HG03469 (cell line): Measurements from ENCODE around the gene STEAP3.

Experiments used
- ATAC-seq: cut with Tn5 transposase; IDR thresholded peaks from one replicate; pipeline ENCODE4 v1.9.1; 2021; ENCODE audit warnings: mild to moderate bottlenecking, moderate library complexity, moderate number of reproducible peaks; ENCODE audit not compliant: unreplicated experiment

STEAP3 gene

DNA sequence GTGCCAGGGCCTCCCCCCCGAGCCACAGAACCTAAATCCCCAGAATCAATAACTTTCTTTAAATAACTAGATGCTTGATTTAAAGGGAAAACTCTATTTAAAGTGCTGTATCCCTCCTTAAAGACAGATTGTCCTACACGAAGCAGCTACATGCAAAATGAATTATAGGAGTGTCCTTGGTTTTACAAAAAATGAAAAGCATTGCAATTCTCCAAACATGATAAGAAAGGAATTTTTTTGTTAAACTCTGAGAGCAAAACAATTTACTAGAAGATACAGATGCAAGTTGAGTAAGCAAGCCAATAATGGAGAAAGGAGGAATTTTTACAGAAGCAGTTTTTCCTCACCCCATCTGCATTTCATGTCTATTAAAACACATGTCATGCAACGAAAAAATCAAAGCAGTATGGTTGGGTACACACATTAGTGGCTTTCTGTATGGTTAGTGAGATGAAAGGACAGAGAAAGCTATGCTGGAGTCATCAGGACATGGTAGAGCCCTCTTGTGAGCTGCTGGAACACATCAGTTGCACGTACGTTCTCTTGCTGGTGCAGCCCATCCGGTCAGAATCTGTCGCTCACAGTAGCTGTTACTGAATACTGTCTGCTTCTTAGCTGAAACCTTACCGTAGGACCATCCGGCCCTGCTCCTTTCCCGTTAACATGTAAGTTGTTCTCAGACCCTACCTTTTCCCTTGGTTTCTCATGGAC lies 25.9 kb upstream of the STEAP3 start:
- no peak for ATAC-seq

DNA sequence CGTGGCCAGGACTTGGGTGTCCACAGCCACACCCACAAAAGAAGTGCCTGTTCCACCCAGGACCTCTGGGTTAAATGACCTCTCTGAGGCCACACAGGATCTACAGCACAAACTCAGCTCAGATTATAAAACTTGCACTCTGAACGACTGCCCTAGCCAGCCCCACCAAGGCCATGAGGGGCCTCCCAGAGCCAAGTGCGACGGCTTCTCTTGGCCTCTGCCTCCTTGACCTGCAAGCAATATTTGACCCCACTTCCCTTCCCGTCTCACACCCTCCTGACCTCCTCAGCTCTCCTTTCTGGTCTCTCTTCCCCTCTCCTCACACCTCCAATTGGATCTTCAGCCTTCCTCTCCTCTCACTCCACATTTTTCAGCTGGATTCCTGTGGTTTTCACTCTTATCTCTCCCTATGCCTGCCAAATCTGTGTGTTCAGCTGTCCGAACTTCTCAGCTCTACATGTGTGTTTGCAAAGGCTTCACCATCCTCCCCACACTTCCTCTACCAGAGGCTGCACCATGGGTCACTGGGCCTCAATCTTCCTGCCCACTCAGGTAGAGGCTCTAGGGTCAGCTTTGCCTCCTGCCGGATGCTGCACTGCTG lies 25.3 kb upstream of the STEAP3 start:
- no peak for ATAC-seq

DNA sequence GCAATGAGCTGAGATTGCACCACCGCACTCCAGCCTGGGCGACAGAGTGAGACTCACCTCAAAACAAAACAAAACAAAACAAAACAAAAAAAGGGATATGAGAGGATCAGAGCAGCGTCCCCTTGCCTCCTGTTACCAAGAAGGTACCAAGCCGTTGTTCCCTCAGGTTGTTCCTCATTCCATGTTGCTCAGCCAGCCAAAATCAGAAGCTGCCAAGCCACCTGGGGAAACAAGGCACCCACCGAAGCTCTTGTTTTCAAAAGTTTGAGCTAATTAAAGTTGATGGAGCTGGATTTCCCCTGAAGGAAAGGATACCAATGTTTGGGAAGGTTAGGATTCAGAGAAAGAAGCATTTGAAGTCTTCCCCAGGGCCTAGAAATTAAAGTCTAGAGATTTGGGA lies 21.8 kb upstream of the STEAP3 start:
- ATAC-seq, result no peak

DNA sequence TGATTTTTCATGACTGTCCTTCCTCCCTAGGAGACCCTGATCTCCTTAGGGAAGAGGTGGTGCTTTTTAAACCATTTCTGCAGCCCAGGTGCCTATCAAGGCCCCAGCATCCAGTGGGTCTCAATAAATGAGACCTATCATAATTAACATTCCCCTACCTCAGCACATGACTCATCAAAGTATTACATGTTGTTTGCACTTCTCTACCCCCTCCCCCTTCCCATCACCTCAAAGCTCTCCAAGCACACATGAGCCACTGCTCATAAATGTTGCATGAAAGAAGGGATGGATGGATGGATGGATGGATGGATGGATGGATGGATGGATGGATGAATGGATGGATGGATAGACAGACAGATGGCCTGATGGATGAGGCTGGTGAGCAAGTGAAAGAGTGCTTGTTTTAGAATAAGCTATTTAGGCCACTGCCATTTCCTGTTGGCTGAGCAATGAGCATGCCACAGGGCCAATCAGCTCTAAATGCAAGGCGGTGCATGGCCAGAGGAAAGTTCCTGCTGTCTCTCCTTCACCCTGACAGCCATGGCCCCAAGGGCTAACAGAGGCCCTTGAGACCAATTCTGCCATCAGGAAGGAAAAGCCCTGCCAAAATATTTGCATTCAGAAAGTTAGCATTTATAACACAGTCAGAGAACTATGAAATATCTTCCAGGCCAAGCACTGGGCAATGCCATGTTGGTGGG lies 20.9 kb upstream of the STEAP3 start:
- ATAC-seq, result no peak

DNA sequence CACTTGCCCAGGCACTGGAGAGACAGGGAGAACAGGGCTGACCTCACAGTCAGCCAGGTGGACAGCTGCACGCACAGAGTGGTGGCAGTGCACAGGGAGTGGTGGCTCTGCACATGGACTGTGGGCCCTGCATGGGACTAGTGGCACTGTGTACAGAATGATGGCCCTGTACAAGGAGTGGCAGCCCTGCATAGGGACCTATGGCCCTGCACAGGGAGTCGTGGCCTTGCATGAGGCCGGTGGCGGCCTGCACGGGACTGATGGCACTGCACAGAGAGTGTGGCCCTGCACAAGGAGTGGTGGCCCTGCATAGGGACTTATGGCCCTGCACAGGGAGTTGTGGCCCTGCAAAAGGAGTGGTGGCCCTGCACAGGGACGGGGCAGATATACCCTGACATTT lies 19.1 kb upstream of the STEAP3 start:
- ATAC-seq, result no peak

DNA sequence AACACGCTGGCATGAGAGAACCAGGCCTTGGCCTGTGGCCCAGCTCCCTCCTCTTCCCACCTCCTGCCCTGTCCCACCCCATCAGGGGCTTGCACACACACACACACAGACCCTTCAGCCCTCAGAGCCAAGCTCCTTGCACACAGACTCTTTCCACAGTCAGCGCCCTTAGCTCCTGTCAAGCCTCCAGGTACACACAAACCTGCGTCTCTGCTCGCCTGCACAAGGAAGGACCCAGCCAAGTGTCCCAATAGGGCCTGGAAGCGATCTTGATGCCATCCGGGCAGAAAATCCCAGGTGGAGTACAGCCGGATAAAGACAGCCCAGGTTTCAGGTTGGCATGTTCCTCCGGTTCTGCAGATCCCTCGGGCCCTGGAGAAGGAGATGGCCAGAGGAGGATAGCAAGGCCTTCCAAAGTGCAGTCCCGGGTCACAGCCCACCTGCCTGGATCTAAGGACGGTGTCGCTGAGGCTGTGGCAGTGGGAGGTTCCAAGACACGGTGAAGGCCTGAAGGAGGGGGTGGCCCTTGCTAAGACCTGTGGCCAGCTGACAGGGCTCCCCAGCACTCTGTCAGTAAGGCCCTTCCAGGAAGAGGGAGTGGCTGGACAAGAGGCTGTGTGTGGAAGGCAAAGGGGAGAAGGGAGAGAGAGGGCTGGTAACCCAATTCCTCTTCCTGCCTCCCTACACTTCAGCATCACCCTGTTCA lies 18.5 kb upstream of the STEAP3 start:
- ATAC-seq, result no peak

DNA sequence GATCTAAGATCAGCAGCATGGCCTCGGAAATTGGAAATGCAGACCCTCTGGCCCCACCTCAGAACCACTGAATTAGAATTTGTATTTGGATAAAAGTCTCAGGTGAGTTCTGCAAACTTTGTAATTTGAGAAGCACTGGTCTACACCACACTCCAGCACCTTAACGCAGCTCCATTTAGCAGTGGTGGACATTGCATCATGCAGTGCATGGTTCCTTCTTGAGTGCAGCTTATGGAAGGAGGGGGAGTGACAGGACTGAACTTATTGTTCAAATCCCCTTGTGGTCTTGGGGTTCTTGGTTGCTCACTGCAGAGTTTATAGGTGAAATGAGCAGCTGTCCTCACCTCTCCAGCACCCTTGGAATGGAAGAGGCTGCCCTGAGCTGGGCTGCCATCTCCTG lies 17.4 kb upstream of the STEAP3 start:
- no peak for ATAC-seq

DNA sequence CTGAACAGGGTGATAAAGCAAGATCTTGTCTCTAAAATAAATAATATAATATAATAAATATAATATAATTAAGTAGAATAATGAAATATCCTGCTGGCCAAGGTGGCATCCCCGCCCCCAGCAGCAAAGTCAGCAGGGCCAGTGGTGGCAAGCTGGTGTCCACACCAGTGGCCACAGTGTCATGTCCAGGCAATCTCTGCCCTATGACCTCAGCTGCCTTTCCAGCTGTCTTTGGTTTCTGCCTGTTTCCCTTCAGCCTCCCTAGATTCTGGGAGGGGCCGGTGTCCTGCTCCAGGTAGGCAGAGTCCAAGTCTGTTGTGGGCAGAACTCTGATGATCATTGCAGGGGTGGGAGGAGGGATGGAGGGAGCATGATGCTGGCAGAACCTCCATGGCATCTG lies 16.2 kb upstream of the STEAP3 start:
- no peak for ATAC-seq

DNA sequence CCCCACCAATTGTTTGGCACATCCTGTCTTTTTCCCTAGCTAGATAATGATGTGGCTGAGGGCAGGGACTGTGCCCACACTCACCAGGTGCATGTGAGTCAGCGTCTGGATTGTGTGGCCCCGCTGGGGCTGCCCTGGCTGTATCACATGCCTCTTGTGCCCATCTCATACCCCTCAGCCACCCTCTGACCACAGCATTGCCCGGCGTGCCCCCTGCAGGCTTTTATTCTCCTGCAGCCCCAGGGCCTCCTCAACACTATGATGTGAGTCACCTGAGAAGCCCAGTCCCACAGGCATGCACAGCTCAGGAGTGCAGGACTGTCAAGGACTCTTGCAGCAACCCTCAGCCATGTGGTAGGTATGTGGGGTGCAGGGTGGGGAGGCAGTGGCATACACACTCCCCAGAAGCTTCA lies 14.8 kb upstream of the STEAP3 start:
- ATAC-seq, result no peak

DNA sequence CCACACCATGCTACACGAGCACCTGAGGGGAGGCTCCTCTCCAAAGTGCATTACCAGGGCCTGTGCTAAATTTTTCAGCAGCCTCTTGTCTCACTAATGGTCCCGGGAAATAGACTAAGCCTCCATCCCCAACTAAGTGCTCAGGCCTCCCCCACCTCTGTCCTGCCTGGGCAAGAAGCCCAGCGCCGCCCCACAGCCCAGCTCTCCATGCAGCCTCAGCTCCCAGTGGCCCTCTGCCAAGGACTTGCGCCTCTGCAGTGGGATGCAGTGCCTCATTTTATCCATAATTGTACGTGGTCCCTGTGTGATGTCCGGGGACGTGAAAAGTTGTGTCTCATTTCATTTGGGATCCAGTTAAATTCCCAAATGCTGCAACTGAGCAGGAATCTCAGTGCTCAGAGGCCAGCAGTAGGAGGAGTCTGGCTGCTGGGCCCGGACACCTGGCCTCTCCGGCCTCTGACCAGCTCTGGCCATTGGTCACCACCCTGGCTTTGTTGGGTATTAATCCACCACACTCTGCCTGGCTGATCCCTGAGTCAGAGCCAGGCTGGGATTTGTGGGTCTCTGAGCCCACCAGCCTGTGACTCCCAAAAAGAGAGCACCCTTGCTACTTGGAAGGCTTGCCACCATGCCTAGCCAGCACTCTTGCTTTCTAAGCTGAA lies 11.4 kb upstream of the STEAP3 start:
- no peak for ATAC-seq

DNA sequence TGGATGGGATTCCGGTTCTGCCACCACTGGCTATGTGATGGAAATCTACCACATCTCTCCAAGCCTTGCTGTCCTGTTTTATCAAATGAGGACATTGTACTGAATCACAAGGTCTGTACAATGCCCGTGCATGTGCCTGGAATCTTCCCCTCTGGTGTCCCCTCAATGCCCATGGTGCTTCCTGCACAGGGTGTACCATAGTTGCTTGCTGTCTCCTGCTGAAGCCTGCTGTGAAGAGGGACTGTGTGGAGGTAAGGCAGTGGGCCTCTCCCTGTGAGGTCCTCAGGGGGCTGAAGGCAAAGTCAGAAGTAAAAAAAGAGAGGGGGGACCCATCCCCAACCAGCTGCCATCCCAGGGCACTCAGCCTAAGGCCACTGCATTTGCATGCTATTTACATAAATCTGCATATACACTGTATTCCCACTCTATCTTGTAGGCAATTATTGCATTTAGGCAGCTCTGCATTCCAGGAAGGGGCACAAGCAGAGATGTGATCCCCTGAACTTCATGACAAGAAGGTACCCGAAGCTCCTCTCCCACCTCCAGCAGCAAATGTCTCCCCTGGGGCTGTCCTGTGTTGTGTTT lies 9.1 kb upstream of the STEAP3 start:
- no peak for ATAC-seq

DNA sequence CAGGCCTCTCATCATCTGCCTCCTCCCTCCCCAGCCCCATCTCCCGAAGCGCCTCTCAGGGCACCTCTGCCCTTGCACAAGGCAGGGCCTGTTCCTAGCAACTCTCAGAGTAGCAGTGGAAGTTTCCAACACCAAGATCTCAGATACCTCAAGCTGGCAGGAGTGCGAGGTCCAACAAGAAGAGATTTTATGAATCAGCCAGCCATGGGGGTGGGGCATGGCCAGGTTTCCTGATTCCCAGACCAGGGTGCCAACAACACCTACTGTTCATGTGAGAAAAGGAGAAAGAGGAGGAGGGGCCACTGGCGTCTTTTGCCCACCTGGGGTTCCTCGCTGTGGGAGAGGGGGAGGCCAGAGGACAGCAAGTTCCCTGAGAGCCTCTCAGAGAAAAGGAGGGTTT lies 6.6 kb upstream of the STEAP3 start:
- no peak for ATAC-seq

DNA sequence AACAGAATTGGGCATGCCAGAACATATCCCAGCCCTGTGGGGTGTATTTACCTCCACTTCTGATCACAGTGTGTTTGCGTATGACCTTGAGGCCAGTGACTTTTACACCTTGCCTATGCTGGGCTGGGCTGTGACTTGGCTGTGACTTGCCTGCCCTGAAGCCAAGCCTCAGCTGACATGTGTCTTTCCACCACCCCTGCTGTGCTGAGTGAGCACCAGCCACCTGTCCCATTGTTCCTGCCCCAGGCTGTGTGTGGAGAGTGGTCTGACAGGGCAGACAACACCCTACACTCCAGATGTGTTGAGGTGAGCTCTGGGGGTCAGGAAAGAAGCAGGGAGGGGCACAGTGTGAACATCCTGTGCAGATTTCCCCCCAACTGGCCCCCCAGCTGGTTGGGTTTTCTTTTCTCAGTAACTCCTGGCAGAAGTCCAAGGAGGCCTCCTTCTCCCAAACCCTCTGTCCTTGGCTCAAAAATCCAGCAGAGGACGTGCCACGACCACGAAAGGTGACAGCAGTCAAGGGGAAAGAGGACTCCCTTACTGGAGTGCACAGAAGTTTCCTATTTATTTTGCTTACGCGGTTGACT lies 5.1 kb upstream of the STEAP3 start:
- ATAC-seq, result no peak

DNA sequence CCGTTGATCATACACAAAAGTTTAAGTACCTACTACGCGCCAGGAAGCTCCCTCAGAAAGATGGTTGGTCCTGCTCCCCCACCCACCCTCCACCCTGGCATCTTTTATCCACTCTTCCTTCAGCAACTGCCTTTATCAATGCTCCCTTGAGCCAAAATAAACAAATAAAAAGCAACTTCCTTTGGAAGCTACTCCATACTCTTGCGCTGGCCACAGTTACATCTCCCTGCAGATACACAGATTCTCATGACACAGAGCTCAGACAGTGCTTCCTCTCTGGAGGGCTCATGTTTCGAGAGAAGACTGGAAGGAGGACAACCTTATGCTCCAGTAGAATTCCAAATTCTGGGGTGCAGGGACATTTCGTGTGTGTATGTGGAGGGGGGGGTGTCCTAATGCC lies 3.8 kb upstream of the STEAP3 start:
- no peak for ATAC-seq

DNA sequence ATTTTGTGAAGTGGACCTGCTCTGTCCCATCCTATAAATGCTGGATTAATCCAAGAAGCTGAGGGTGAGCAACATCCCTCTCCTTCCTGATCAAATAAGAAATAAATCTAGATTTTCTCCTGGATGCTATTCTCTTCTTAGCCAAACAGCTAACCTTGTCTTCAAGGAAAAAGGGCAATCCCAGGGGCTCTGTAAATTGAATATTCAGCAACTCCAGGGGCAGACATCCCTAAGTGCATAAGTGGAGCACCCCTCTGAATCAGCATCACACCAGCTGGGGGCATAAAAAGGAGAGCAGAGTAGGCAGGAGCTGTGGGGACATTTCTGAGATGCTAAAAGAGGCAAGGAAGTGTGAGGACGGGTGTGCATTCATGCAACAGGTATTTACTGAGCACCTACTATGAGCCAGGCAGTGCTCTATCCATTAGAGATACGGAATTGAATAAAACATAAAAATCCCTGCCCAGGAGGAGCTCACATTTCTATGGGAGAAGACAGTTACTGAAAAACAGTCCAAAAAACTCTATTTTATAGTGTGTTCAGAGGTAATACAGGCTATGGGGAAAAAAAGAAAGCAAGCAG lies 2.8 kb upstream of the STEAP3 start:
- no peak for ATAC-seq

DNA sequence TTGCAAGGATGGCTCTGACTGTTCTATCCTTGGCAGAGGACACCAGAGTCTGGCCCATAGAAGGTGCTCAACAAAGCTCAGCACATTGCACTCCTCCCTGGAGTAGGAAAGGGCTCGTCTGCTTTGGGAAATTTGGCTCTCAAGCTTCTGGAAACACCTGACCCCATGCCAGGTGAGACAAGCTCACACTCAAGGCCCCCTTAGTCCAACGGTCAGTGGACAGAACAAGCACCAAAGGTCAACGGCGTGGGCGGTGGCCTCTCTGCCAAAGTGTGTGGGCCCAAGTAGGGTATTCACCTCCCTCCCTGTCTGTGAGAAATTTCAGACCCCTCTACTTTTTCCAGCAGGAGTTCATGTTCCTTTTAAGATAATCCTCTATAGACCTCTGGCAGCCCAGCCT lies 2.0 kb upstream of the STEAP3 start:
- no peak for ATAC-seq

DNA sequence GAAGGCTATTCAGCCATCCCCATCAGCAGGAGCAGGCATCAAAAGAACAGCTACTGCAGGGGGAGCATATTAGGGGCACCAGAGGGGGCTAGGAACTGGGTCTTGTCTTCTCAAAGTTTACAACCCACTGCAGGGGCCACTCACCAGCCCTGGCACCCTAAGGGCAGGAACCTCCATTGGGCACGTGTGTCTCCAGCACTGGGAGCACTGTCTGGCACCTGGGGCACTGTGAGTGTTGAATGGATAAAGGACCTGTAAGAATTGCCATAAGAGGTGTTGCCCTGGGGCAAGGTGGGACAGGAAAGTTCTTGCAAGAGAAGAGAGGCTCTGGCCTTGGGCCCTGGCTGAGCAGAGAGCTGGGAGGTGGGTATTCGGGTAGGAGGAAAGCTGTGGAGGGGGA lies 1.4 kb upstream of the STEAP3 start:
- ATAC-seq, result no peak

DNA sequence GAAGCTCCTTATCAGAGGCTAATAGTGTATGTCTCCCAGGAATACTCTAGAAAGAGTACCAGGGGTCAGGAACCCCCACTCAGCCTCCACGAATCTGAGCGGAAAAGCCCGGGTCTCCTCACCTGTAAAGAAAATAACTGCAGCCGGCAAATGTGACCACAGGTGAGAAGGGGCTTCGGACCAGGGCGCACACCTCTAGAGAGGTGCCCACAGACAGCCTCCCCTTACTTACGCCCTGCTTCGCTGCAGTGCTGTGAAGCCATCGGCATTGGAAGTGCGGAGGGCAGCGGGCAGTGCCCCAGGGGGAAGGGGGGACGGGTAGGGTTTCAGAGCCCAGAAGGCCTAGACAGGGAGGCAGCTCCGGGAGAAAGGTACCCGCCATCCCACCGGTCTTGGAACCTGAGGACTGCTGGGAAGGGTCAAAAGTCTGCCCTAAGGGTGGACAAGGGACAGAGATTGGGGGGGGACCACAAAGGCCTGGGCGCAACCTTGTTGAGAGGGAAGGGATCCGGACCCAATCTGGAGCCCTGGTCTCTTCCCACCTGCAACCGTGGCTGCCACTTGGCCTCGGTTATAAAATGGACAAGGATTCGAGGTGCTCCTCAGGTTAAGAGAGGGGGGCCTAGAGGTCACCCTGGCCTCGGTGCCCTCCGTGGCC lies 642 bp upstream of the STEAP3 start:
- ATAC-seq, result no peak

DNA sequence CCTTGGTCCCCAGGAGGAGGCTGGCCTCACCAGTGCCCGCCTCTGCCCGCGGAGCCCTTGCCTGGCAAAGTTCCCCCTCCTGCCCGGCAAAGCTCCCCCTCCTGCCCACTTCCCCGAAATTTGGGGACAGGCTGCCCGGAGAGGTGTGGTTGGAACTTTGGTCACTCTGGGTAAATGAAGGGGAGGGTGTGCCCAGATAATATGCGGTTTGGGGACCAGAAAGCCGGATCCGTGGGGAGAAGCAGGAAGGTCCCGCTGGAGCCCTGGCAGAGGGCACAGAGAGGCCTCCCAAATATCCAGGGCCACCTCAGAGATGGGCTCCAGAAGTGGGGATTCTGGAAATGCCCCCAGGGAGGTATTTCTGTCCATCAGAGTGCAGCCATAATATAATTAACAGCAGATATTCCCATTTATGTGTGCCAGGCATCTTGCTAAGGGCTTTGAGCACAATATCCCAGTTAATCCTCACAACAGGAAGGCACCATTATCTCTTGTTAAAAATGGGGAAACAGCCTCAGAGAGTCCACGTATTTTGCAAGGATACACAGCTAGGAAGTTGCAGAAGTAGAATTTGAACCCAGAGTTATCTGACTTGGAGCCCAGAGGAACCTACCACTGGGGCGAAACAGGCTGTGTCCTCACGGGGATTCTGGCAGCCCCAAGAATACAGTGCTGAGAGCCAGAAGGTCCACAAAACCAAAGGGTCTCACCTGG lies 914 bp downstream of the STEAP3 start:
- no peak for ATAC-seq
